ENCODE measurements around the gene KLK8. TPM values are rescaled to one million over a fixed set of nuclear protein-coding genes. Genes with fewer than 3 reads are reported as not detected.

The KLK8 gene
- total and polyA plus RNA-seq, 2 donors (not counting 1 experiment from before 2014, with no cell fraction given), result not detected

- DNase-seq (peak; percentile 40), ATAC-seq (ENCODE audit: low read depth) (no peak)
- Histone ChIP-seq H3K4me2 (replicated peaks; ENCODE audit: low read depth, low read length, poor library complexity, severe bottlenecking) (no peak overlapping the region), H3K9ac (ENCODE audit: low read length) (no peak overlapping the region), H3K4me1 (ENCODE audit: control insufficient read depth in 2 of 2, insufficient read depth in 2 of 2, low read length in 2 of 2) (peaks cover 7 to 15% of the 10 kb centered on the region in 2 donors), H3K27me3 (replicated peaks in 1 of 4; ENCODE audit: control extremely low read depth in 1 of 4, control insufficient read depth in 3 of 4, insufficient read depth in 4 of 4, low read length in 3 of 4) (peaks cover 0 to 54% (median 30%) of the 10 kb centered on the region in 4 experiments), H3K36me3 (replicated peaks in 1 of 2; ENCODE audit: control extremely low read depth in 1 of 2, control insufficient read depth in 1 of 2, extremely low read depth in 1 of 2, insufficient read depth in 2 of 2, low read length in 1 of 2) (no peaks in the 10 kb centered on the region), H3K79me2 (ENCODE audit: control insufficient read depth, insufficient read depth, low read length) (no peaks in the 10 kb centered on the region), H3K27ac (ENCODE audit: low read length in 2 of 2) (no peak overlapping the region), H4K20me1 (ENCODE audit: control insufficient read depth, insufficient read depth, low read length, poor library complexity, severe bottlenecking) (no peaks in the 10 kb centered on the region), H2AFZ (ENCODE audit: insufficient read depth, low read depth, low read length, poor library complexity, severe bottlenecking) (no peak overlapping the region), H3K9me3 (ENCODE audit: control extremely low read depth in 1 of 3, control insufficient read depth in 2 of 3, insufficient read depth in 1 of 3, low read length in 2 of 3) (peaks cover 0 to 30% (median 0%) of the 10 kb centered on the region in 3 donors), H3K4me3 (ENCODE audit: control extremely low read depth in 1 of 5, extremely low read depth in 1 of 5, insufficient read depth in 1 of 5, low read depth in 2 of 5, low read length in 4 of 5) (no peak overlapping the region)
- peaks cover 17% of the 10 kb centered on the region for H3K4me1 Mint-ChIP-seq
- intact Hi-C loops (cut with micrococcal nuclease), result no loop called here
- ChIA-PET POLR2A (interaction anchor here (0.5 kb wide), 1 partner anchor 197 kb away, joined by 4 read pairs; no protein-coding TSS in a partner anchor), CTCF (no interaction called here)
- no peak overlapping the region for H3K27ac Mint-ChIP-seq
- H3K27me3 Mint-ChIP-seq, result peaks cover 60% of the 10 kb centered on the region
- WGBS (ENCODE audit: insufficient coverage), result 4% methylated on average over 63 of the region's 68 CpGs
- no peaks in the 10 kb centered on the region for H3K9me3 Mint-ChIP-seq (ENCODE audit: insufficient read depth)
- no peak for TF ChIP-seq EZH2 (IDR thresholded peaks at IDR 0.05; ENCODE audit: borderline replicate concordance, insufficient read depth, low read depth, low read length, poor library complexity, severe bottlenecking)
- peak; percentile 36 for TF ChIP-seq CTCF (IDR thresholded peaks at IDR 0.05)
- no peak overlapping the region for H3K4me3 Mint-ChIP-seq
Observed at GRCh38 chr19:51016798-51017683, 15.6 kb upstream of the KLK8 start.

- peaks cover 61% of the 10 kb centered on the region for H3K27me3 Mint-ChIP-seq
- no peak overlapping the region for H3K9ac ChIP-seq (ENCODE audit: low read length)
- no peak for ATAC-seq (ENCODE audit: low read depth)
- TF ChIP-seq CTCF (IDR thresholded peaks at IDR 0.05), result no peak
- no peak for TF ChIP-seq EZH2 (IDR thresholded peaks at IDR 0.05; ENCODE audit: borderline replicate concordance, insufficient read depth, low read depth, low read length, poor library complexity, severe bottlenecking)
- no peak overlapping the region for H3K4me3 Mint-ChIP-seq
- DNase-seq, result no peak
- H3K9me3 Mint-ChIP-seq (ENCODE audit: insufficient read depth), result no peaks in the 10 kb centered on the region
- H3K4me1 Mint-ChIP-seq, result peaks cover 17% of the 10 kb centered on the region
- ChIA-PET POLR2A (no interaction called here), CTCF (no interaction called here)
- no peaks in the 10 kb centered on the region for H3K36me3 ChIP-seq (replicated peaks in 1 of 2; ENCODE audit: control extremely low read depth in 1 of 2, control insufficient read depth in 1 of 2, extremely low read depth in 1 of 2, insufficient read depth in 2 of 2, low read length in 1 of 2)
- H3K4me1 ChIP-seq (ENCODE audit: control insufficient read depth in 2 of 2, insufficient read depth in 2 of 2, low read length in 2 of 2), result peaks cover 7 to 15% of the 10 kb centered on the region in 2 donors
- H3K4me2 ChIP-seq (replicated peaks; ENCODE audit: low read depth, low read length, poor library complexity, severe bottlenecking), result no peak overlapping the region
- H3K27ac Mint-ChIP-seq, result no peak overlapping the region
- H2AFZ ChIP-seq (ENCODE audit: insufficient read depth, low read depth, low read length, poor library complexity, severe bottlenecking), result no peak overlapping the region
- H3K9me3 ChIP-seq (ENCODE audit: control extremely low read depth in 1 of 3, control insufficient read depth in 2 of 3, insufficient read depth in 1 of 3, low read length in 2 of 3), result peaks cover 0 to 30% (median 0%) of the 10 kb centered on the region in 3 donors
- H3K4me3 ChIP-seq (ENCODE audit: control extremely low read depth in 1 of 5, extremely low read depth in 1 of 5, insufficient read depth in 1 of 5, low read depth in 2 of 5, low read length in 4 of 5), result no peak overlapping the region
- peaks cover 0 to 54% (median 30%) of the 10 kb centered on the region in 4 experiments for H3K27me3 ChIP-seq (replicated peaks in 1 of 4; ENCODE audit: control extremely low read depth in 1 of 4, control insufficient read depth in 3 of 4, insufficient read depth in 4 of 4, low read length in 3 of 4)
- no peak overlapping the region for H3K27ac ChIP-seq (ENCODE audit: low read length in 2 of 2)
- H4K20me1 ChIP-seq (ENCODE audit: control insufficient read depth, insufficient read depth, low read length, poor library complexity, severe bottlenecking), result no peaks in the 10 kb centered on the region
- 87% methylated on average over 18 of the region's 19 CpGs for WGBS (ENCODE audit: insufficient coverage)
- intact Hi-C loops (cut with micrococcal nuclease), result no loop called here
- H3K79me2 ChIP-seq (ENCODE audit: control insufficient read depth, insufficient read depth, low read length), result no peaks in the 10 kb centered on the region
Observed at GRCh38 chr19:51015691-51016267, 14.4 kb upstream of the KLK8 start.
